ENCODE data around the gene KLK8.

DNA sequence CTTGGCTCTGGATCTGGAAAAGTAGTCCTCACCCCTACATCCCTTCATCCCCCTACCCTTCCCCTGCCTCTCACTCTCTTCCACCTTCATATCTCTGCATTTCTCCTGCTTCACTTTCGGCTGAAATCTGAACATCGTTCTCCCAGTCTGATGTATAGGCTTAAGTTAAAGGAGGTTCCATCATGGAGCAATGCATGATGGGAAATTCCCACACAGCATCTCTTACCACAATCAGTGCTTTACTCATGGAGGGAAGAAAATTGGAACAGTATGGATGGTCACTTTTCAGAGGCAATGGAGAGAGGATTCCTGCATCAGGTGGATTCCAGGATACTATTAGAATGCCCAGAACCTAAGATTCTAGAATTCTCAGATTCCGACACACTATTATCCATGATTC lies 6.1 kb upstream of the KLK8 start:
- TF ChIP-seq, protein P1, sequence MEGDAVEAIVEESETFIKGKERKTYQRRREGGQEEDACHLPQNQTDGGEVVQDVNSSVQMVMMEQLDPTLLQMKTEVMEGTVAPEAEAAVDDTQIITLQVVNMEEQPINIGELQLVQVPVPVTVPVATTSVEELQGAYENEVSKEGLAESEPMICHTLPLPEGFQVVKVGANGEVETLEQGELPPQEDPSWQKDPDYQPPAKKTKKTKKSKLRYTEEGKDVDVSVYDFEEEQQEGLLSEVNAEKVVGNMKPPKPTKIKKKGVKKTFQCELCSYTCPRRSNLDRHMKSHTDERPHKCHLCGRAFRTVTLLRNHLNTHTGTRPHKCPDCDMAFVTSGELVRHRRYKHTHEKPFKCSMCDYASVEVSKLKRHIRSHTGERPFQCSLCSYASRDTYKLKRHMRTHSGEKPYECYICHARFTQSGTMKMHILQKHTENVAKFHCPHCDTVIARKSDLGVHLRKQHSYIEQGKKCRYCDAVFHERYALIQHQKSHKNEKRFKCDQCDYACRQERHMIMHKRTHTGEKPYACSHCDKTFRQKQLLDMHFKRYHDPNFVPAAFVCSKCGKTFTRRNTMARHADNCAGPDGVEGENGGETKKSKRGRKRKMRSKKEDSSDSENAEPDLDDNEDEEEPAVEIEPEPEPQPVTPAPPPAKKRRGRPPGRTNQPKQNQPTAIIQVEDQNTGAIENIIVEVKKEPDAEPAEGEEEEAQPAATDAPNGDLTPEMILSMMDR (conservative IDR thresholded peaks at IDR 0.05; ENCODE audit: low read depth, low read length), result no peak
- no peak for TF ChIP-seq EZH2 (IDR thresholded peaks at IDR 0.05; ENCODE audit: borderline replicate concordance, low read depth, low read length, poor library complexity, severe bottlenecking)
